H9 (cell line): Measurements from ENCODE around the gene FXN. TPM values are rescaled to one million over a fixed set of nuclear protein-coding genes. Genes with fewer than 3 reads are reported as not detected.

ENCODE experiments used
- DNase-seq: peaks from one replicate; pipeline ENCODE4 v3.0.0-alpha.2; 2017
- H2AFZ ChIP-seq: one replicate; pipeline ENCODE4 v1.6.1; 2013; ENCODE audit warnings: mild to moderate bottlenecking, low read length, control low read depth, moderate library complexity
- H2AK5ac ChIP-seq: 2 replicates; pipeline ENCODE4 v1.6.1; 2013; ENCODE audit warnings: low read length, control low read depth, mixed read lengths; ENCODE audit not compliant: insufficient read length
- H2BK120ac ChIP-seq: one replicate; pipeline ENCODE4 v1.6.1; 2013; ENCODE audit warnings: low read depth, mild to moderate bottlenecking, low read length, control low read depth, inconsistent platforms; ENCODE audit not compliant: poor library complexity, severe bottlenecking
- H2BK12ac ChIP-seq: 2 replicates; pipeline ENCODE4 v1.6.1; 2013; ENCODE audit warnings: low read length, control low read depth, mixed read lengths, low read depth; ENCODE audit not compliant: insufficient read length
- H2BK15ac ChIP-seq: 2 replicates; pipeline ENCODE4 v1.6.1; 2013; ENCODE audit warnings: low read depth, low read length, control low read depth
- H2BK20ac ChIP-seq: one replicate; pipeline ENCODE4 v1.6.1; 2013; ENCODE audit warnings: low read depth, mild to moderate bottlenecking, low read length, control low read depth, inconsistent platforms; ENCODE audit not compliant: poor library complexity, severe bottlenecking
- H2BK5ac ChIP-seq: 2 replicates; pipeline ENCODE4 v1.6.1; 2013; ENCODE audit warnings: low read length, control low read depth, mixed read lengths; ENCODE audit not compliant: insufficient read length
- H3K14ac ChIP-seq: 2 replicates; pipeline ENCODE4 v1.6.1; 2013; ENCODE audit warnings: low read length, control low read depth; ENCODE audit not compliant: insufficient read depth
- H3K18ac ChIP-seq: 2 replicates; pipeline ENCODE4 v1.6.1; 2013; ENCODE audit warnings: low read depth, mild to moderate bottlenecking, mixed read lengths, low read length, control low read depth; ENCODE audit not compliant: insufficient read length
- H3K23ac ChIP-seq: 2 replicates; pipeline ENCODE4 v1.6.1; 2013; ENCODE audit warnings: low read length, control low read depth, mixed read lengths, low read depth; ENCODE audit not compliant: insufficient read length
- H3K23me2 ChIP-seq: 2 replicates; pipeline ENCODE4 v1.6.1; 2013; ENCODE audit warnings: low read depth, mild to moderate bottlenecking, mixed read lengths, low read length, control low read depth; ENCODE audit not compliant: insufficient read length, poor library complexity, severe bottlenecking
- H3K27ac ChIP-seq: 2 replicates; pipeline ENCODE4 v1.5.1; 2013; ENCODE audit warnings: low read length, control low read depth, mixed read lengths, low read depth; ENCODE audit not compliant: insufficient read length
- H3K27me3 ChIP-seq: 2 replicates; pipeline ENCODE4 v1.6.1; 2013; ENCODE audit warnings: low read length, control low read depth, inconsistent platforms; ENCODE audit not compliant: insufficient read depth
- H3K4ac ChIP-seq: 2 replicates; pipeline ENCODE4 v1.6.1; 2013; ENCODE audit warnings: low read depth, mild to moderate bottlenecking, control low read depth, inconsistent platforms, low read length, moderate library complexity
- H3K4me1 ChIP-seq: 2 replicates; pipeline ENCODE4 v1.6.1; 2013; ENCODE audit warnings: low read length, control low read depth, inconsistent platforms; ENCODE audit not compliant: insufficient read depth
- H3K4me2 ChIP-seq: 2 replicates; pipeline ENCODE4 v1.6.1; 2013; ENCODE audit warnings: low read length, control low read depth, mixed read lengths; ENCODE audit not compliant: insufficient read length, insufficient read depth
- H3K56ac ChIP-seq: 2 replicates; pipeline ENCODE4 v1.6.1; 2013; ENCODE audit warnings: low read depth, mild to moderate bottlenecking, mixed read lengths, low read length, control low read depth; ENCODE audit not compliant: insufficient read length
- H3K79me1 ChIP-seq: 2 replicates; pipeline ENCODE4 v1.6.1; 2013; ENCODE audit warnings: low read depth, mild to moderate bottlenecking, moderate library complexity, low read length, control low read depth, inconsistent platforms; ENCODE audit not compliant: insufficient read depth, poor library complexity, severe bottlenecking
- H3K79me2 ChIP-seq: 2 replicates; pipeline ENCODE4 v1.6.1; 2013; ENCODE audit warnings: low read length, control low read depth, inconsistent platforms; ENCODE audit not compliant: insufficient read depth
- H3K9ac ChIP-seq: 2 replicates; pipeline ENCODE4 v1.6.1; 2013; ENCODE audit warnings: low read length, control low read depth, mixed read lengths; ENCODE audit not compliant: insufficient read length; ENCODE audit errors: extremely low read depth
- H3K9me3 ChIP-seq: one replicate; pipeline ENCODE4 v1.6.1; 2013; ENCODE audit warnings: low read depth, low read length, inconsistent platforms; ENCODE audit not compliant: control insufficient read depth
- H3T11ph ChIP-seq: one replicate; pipeline ENCODE4 v1.6.1; 2013; ENCODE audit warnings: mild to moderate bottlenecking, low read length, control low read depth, inconsistent platforms
- H4K20me1 ChIP-seq: one replicate; pipeline ENCODE4 v1.6.1; 2013; ENCODE audit not compliant: control insufficient read depth, insufficient read length, insufficient read depth
- H4K5ac ChIP-seq: 2 replicates; pipeline ENCODE4 v1.6.1; 2013; ENCODE audit warnings: low read depth, mild to moderate bottlenecking, mixed read lengths, low read length, control low read depth; ENCODE audit not compliant: insufficient read length
- H4K8ac ChIP-seq: replicated peaks from 2 replicates; pipeline ENCODE4 v1.6.1; 2013; ENCODE audit warnings: low read length, control low read depth, mixed read lengths, low read depth; ENCODE audit not compliant: insufficient read length
- H4K91ac ChIP-seq: 2 replicates; pipeline ENCODE4 v1.6.1; 2013; ENCODE audit warnings: low read depth, mild to moderate bottlenecking, moderate library complexity, mixed read lengths, low read length, control low read depth; ENCODE audit not compliant: insufficient read length
- H3K27ac Mint-ChIP-seq, 3 experiments: 2 replicates in 2 of 3; 3 replicates in 1 of 3; pipeline ENCODE4 v1.8.0; 2020 to 2021; ENCODE audit warnings: mixed read lengths in 3 of 3, mild to moderate bottlenecking in 1 of 3, moderate library complexity in 1 of 3
- H3K27me3 Mint-ChIP-seq: 2 replicates; pipeline ENCODE4 v1.8.0; 2021; ENCODE audit warnings: low read depth, mild to moderate bottlenecking, moderate library complexity, mixed read lengths
- H3K36me3 Mint-ChIP-seq, 3 experiments: 2 replicates in 2 of 3; 3 replicates in 1 of 3; pipeline ENCODE4 v1.8.0; 2020 to 2021; ENCODE audit warnings: low read depth in 3 of 3, mixed read lengths in 3 of 3; ENCODE audit not compliant: insufficient read depth in 1 of 3
- H3K4me1 Mint-ChIP-seq, 2 experiments: 2 replicates each; pipeline ENCODE4 v1.8.0; 2020; ENCODE audit warnings: mixed read lengths in 2 of 2
- H3K4me3 Mint-ChIP-seq, 2 experiments: 2 replicates in 1 of 2; 3 replicates in 1 of 2; pipeline ENCODE4 v1.8.0; 2020 to 2021; ENCODE audit warnings: mild to moderate bottlenecking in 2 of 2, mixed read lengths in 2 of 2, moderate library complexity in 1 of 2
- H3K9me3 Mint-ChIP-seq, 2 experiments: 2 replicates in 1 of 2; 3 replicates in 1 of 2; pipeline ENCODE4 v1.8.0; 2020; ENCODE audit warnings: mild to moderate bottlenecking in 2 of 2, mixed read lengths in 2 of 2, moderate library complexity in 1 of 2
- CTCF ChIP-seq: fragments of 200-600 bp; sonication (generic); conservative IDR thresholded peaks from 3 replicates; pipeline ENCODE4 v1.8.0; 2021; ENCODE audit warnings: antibody characterized with exemption, mild to moderate bottlenecking
- WGBS: extraction: QIAGEN DNeasy Blood & Tissue Kit; methylation state at CpG from one replicate; pipeline ENCODE4 v1.1.7; 2013; ENCODE audit warnings: missing lambda C conversion rate, low lambda C conversion rate, mixed read lengths; ENCODE audit not compliant: insufficient read length; ENCODE audit errors: extremely low coverage; 5-methylcytosine and 5-hydroxymethylcytosine counted together
- total RNA-seq: library from RNA; stranded (reverse); gene quantifications from 2 replicates; pipeline ENCODE4 v1.2.1, GENCODE V29; 2021

The FXN gene
- total RNA-seq, 1 experiment from 2014 or later, result 34.4 TPM

GRCh38 chr9:69045821-69046220 is 10.3 kb downstream of the FXN start:
- Histone ChIP-seq H4K5ac (no peak overlapping the region), H3K23ac (no peak overlapping the region)
- no CpG with 5 or more reads among the region's 4 CpGs for WGBS

More at GRCh38 chr9:69045821-69046220, 10.3 kb downstream of the FXN start:
- Mint-ChIP-seq H3K9me3 (no peaks in the 10 kb centered on the region; a peak in 1 of 5 replicates), H3K27me3 (no peaks in the 10 kb centered on the region), H3K4me3 (peak overlapping the region in 1 of 2 experiments; percentile 2; a peak in 2 of 5 replicates), H3K36me3 (peaks cover 18 to 39% (median 32%) of the 10 kb centered on the region in 3 experiments; a peak in 6 of 7 replicates), H3K27ac (peak overlapping the region; percentile 2 to 45 (median 32); a peak in 4 of 7 replicates), H3K4me1 (peaks cover 44 to 45% of the 10 kb centered on the region in 2 experiments)
- H3K18ac ChIP-seq, result no peak overlapping the region
- no peaks in the 10 kb centered on the region for H3K9me3 ChIP-seq
- H3K56ac ChIP-seq, result no peak overlapping the region
- no peak overlapping the region for H2BK15ac ChIP-seq
- H2BK20ac ChIP-seq, result no peak overlapping the region
- H3K4me2 ChIP-seq, result no peak overlapping the region
- H3K4ac ChIP-seq, result no peak overlapping the region
- H2AFZ ChIP-seq, result no peak overlapping the region
- DNase-seq, result no peak
- no peak overlapping the region for H4K91ac ChIP-seq
- H2BK12ac ChIP-seq, result no peak overlapping the region
- H3K14ac ChIP-seq, result no peak overlapping the region
- TF ChIP-seq CTCF, result no peak
- H3K79me2 ChIP-seq, result peaks cover 8% of the 10 kb centered on the region; the same call in 1 of the 2 replicates
- H3K27me3 ChIP-seq, result no peaks in the 10 kb centered on the region
- no peak overlapping the region for H2BK5ac ChIP-seq
- H2BK120ac ChIP-seq, result no peak overlapping the region
- no peak overlapping the region for H3T11ph ChIP-seq
- no peak overlapping the region for H2AK5ac ChIP-seq
- no peaks in the 10 kb centered on the region for H3K79me1 ChIP-seq
- H3K23me2 ChIP-seq, result no peaks in the 10 kb centered on the region
- no peaks in the 10 kb centered on the region for H4K20me1 ChIP-seq
- no peak overlapping the region for H4K8ac ChIP-seq
- no peak overlapping the region for H3K9ac ChIP-seq
- no peak overlapping the region for H3K27ac ChIP-seq
- peaks cover 8% of the 10 kb centered on the region for H3K4me1 ChIP-seq
